IMR-90 (cell line): ENCODE measurements around the gene ASB7. TPM values are rescaled to one million over a fixed set of nuclear protein-coding genes. Genes with fewer than 3 reads are reported as not detected.

Source experiments
- ATAC-seq: fragments of 200-7000 bp; cut with Tn5 transposase; 2 replicates; pipeline ENCODE4 v1.9.1; 2020; ENCODE audit warnings: low read depth, mild to moderate bottlenecking, moderate library complexity
- BruUV-seq: library from RNA; stranded (reverse); fragments of 400-500 nt; replicated peaks from 2 replicates; lab custom pipeline; 2021; lab: Mats Ljungman, UMichigan
- CTCF ChIA-PET: fragments of 300-600 bp; formaldehyde crosslinking; extraction: SDS; loops from one replicate; lab custom pipeline; 2021; ENCODE audit warnings: antibody characterized with exemption; lab: Yijun Ruan, JAX
- POLR2A ChIA-PET: fragments of 300-600 bp; sonication (Branson Sonifier 250); formaldehyde crosslinking; loops from one replicate; lab custom pipeline; 2022; ENCODE audit warnings: antibody characterized with exemption; ENCODE audit not compliant: unreplicated experiment; lab: Charles Lee
- DNase-seq: peaks from one replicate; pipeline ENCODE4 v3.0.0; 2013
- H2AFZ ChIP-seq: replicated peaks from 2 replicates; pipeline ENCODE3; 2013; ENCODE audit warnings: low read length, mild to moderate bottlenecking; ENCODE audit not compliant: poor library complexity
- H2AK5ac ChIP-seq: 2 replicates; pipeline ENCODE4 v1.6.1; 2013; ENCODE audit warnings: low read depth, low read length, inconsistent platforms
- H2AK9ac ChIP-seq: replicated peaks from 2 replicates; pipeline ENCODE3; 2013; ENCODE audit warnings: mild to moderate bottlenecking, low read depth, low read length, moderate library complexity; ENCODE audit not compliant: poor library complexity
- H2BK120ac ChIP-seq: 2 replicates; pipeline ENCODE4 v1.6.1; 2013; ENCODE audit warnings: low read depth, low read length, inconsistent platforms
- H2BK15ac ChIP-seq: 3 replicates; pipeline ENCODE4 v1.6.1; 2013; ENCODE audit warnings: low read depth, low read length, inconsistent platforms
- H2BK20ac ChIP-seq: 2 replicates; pipeline ENCODE4 v1.6.1; 2013; ENCODE audit warnings: low read depth, mild to moderate bottlenecking, inconsistent platforms, low read length, moderate library complexity
- H2BK5ac ChIP-seq: 2 replicates; pipeline ENCODE4 v1.6.1; 2013; ENCODE audit warnings: mild to moderate bottlenecking, low read depth, low read length, inconsistent platforms; ENCODE audit not compliant: poor library complexity, severe bottlenecking
- H3K14ac ChIP-seq: replicated peaks from 2 replicates; pipeline ENCODE4 v1.6.1; 2013; ENCODE audit warnings: low read depth, low read length, inconsistent platforms
- H3K18ac ChIP-seq: 2 replicates; pipeline ENCODE4 v1.6.1; 2013; ENCODE audit warnings: low read depth, low read length, control low read depth
- H3K23ac ChIP-seq: 2 replicates; pipeline ENCODE4 v1.6.1; 2013; ENCODE audit warnings: low read depth, low read length, inconsistent platforms
- H3K27ac ChIP-seq: 2 replicates; pipeline ENCODE4 v1.5.1; 2013; ENCODE audit warnings: mild to moderate bottlenecking, control low read depth, low read length; ENCODE audit not compliant: insufficient read depth
- H3K27me3 ChIP-seq: 2 replicates; pipeline ENCODE4 v1.6.1; 2013; ENCODE audit warnings: low read length; ENCODE audit not compliant: control insufficient read depth, insufficient read depth
- H3K36me3 ChIP-seq: 2 replicates; pipeline ENCODE4 v1.6.1; 2013; ENCODE audit warnings: low read length, mixed read lengths; ENCODE audit not compliant: control insufficient read depth, insufficient read depth
- H3K4ac ChIP-seq: 2 replicates; pipeline ENCODE4 v1.6.1; 2013; ENCODE audit warnings: low read depth, low read length, inconsistent platforms
- H3K4me1 ChIP-seq: 2 replicates; pipeline ENCODE4 v1.6.1; 2013; ENCODE audit warnings: low read length, mixed read lengths; ENCODE audit not compliant: control insufficient read depth, insufficient read depth
- H3K4me2 ChIP-seq: 2 replicates; pipeline ENCODE4 v1.6.1; 2013; ENCODE audit warnings: low read depth, mild to moderate bottlenecking, control low read depth, low read length, moderate library complexity
- H3K4me3 ChIP-seq: 2 replicates; pipeline ENCODE4 v1.5.1; 2013; ENCODE audit warnings: low read depth, mild to moderate bottlenecking, control low read depth, low read length, moderate library complexity; ENCODE audit not compliant: insufficient read depth
- H3K56ac ChIP-seq: 2 replicates; pipeline ENCODE4 v1.6.1; 2013; ENCODE audit warnings: low read length, inconsistent platforms; ENCODE audit not compliant: insufficient read depth; ENCODE audit errors: extremely low read depth
- H3K79me1 ChIP-seq, 2 experiments: 2 replicates each; pipeline ENCODE4 v1.6.1; 2013; ENCODE audit warnings: low read length in 2 of 2, inconsistent platforms in 1 of 2, low read depth in 1 of 2
- H3K9ac ChIP-seq: 2 replicates; pipeline ENCODE4 v1.6.1; 2013; ENCODE audit warnings: low read depth, low read length, control low read depth
- H3K9me1 ChIP-seq: 2 replicates; pipeline ENCODE4 v1.6.1; 2013; ENCODE audit warnings: low read length, inconsistent platforms; ENCODE audit not compliant: insufficient read depth
- H3K9me3 ChIP-seq: 2 replicates; pipeline ENCODE4 v1.6.1; 2013; ENCODE audit warnings: low read length; ENCODE audit not compliant: control insufficient read depth, insufficient read depth
- H4K20me1 ChIP-seq: 2 replicates; pipeline ENCODE4 v1.6.1; 2013; ENCODE audit warnings: low read length, inconsistent platforms; ENCODE audit not compliant: insufficient read depth
- H4K5ac ChIP-seq: 2 replicates; pipeline ENCODE4 v1.6.1; 2013; ENCODE audit warnings: mild to moderate bottlenecking, low read depth, low read length, control low read depth
- H4K8ac ChIP-seq, 2 experiments: 2 replicates each; pipeline ENCODE4 v1.6.1; 2013; ENCODE audit warnings: low read depth in 2 of 2, low read length in 2 of 2, control low read depth in 1 of 2, inconsistent platforms in 1 of 2
- H4K91ac ChIP-seq: 2 replicates; pipeline ENCODE4 v1.6.1; 2013; ENCODE audit warnings: low read depth, low read length, inconsistent platforms; ENCODE audit not compliant: insufficient read depth
- CHD1 ChIP-seq: IDR thresholded peaks from 2 replicates; pipeline ENCODE4 v1.6.1; 2012; ENCODE audit warnings: low read depth, low read length, improper control_type of control experiment
- MAFK ChIP-seq: IDR thresholded peaks from 2 replicates; pipeline ENCODE4 v1.6.1; 2012; ENCODE audit warnings: low read depth, low read length, improper control_type of control experiment
- WGBS, 2 experiments: methylation state at CpG; one replicate each; pipeline versions ENCODE4 v1.1.5 to v1.1.7; 2013; ENCODE audit warnings: missing lambda C conversion rate in 2 of 2; ENCODE audit not compliant: insufficient read length in 1 of 2; ENCODE audit errors: extremely low coverage in 2 of 2; 5-methylcytosine and 5-hydroxymethylcytosine counted together
- dilution Hi-C: fragments of 300-500 bp; cut with HindIII; formaldehyde crosslinking; loops from one replicate; pipeline ENCODE4 v1.14.3; 2018; ENCODE audit warnings: low sequenced_read_pairs; ENCODE audit not compliant: unreplicated experiment
- in situ Hi-C: fragments of 300-500 bp; cut with MboI; formaldehyde crosslinking; loops from 3 replicates; pipeline ENCODE4 v1.14.3; 2019; ENCODE audit warnings: low sequenced_read_pairs, inconsistent platforms, mixed read lengths
- intact Hi-C: fragments of 100-400 bp; cut with micrococcal nuclease; formaldehyde crosslinking; loops from 2 replicates; pipeline ENCODE4 v1.10.0; 2022
- polyA plus RNA-seq, 3 experiments: library from polyadenylated mRNA; depleted of rRNA; stranded (reverse); fragments of >200 nt; gene quantifications; 2 replicates each; pipeline ENCODE4 v1.2.3, GENCODE V29; 2012; ENCODE audit warnings: low replicate concordance in 1 of 3
- total RNA-seq: library from RNA; depleted of rRNA; stranded (reverse); fragments of >200 nt; gene quantifications from 2 replicates; pipeline ENCODE4 v1.2.3, GENCODE V29; 2012

ASB7 gene
- total and polyA plus RNA-seq, 2 of the 4 experiments (the other 2 are of a cell fraction): 7.7 to 16.7 TPM

GRCh38 chr15:100631831-100632230 lies 29.4 kb downstream of the ASB7 start:
- Histone ChIP-seq H3K9me1 (no peaks in the 10 kb centered on the region), H3K36me3 (peaks cover 19% of the 10 kb centered on the region), H3K14ac (no peak overlapping the region), H3K56ac (no peak overlapping the region), H3K4me3 (no peak overlapping the region), H2BK20ac (no peak overlapping the region), H3K27me3 (no peaks in the 10 kb centered on the region), H4K8ac (no peak overlapping the region), H4K5ac (no peak overlapping the region), H2AK9ac (no peak overlapping the region), H3K9me3 (no peaks in the 10 kb centered on the region), H3K4me2 (no peak overlapping the region), H3K27ac (no peak overlapping the region), H3K4me1 (no peaks in the 10 kb centered on the region; the same call in 1 of the 2 replicates), H4K20me1 (0 out of 2 replicates have a peak, but pooled peaks cover 3% of the 10 kb centered on the region), H3K23ac (no peak overlapping the region), H2BK120ac (no peak overlapping the region), H2AK5ac (no peak overlapping the region), H3K4ac (no peak overlapping the region), H4K91ac (no peak overlapping the region), H2BK5ac (no peak overlapping the region), H3K79me1 (peaks cover 16 to 48% of the 10 kb centered on the region in 2 experiments), H3K9ac (no peak overlapping the region), H3K18ac (no peak overlapping the region), H2AFZ (no peak overlapping the region), H2BK15ac (no peak overlapping the region)
- DNase-seq (no peak), ATAC-seq (no peak)
- WGBS, 2 experiments: 100% methylated on average over 4 of the region's 10 CpGs; no CpG with 5 or more reads in 1 of the 2 experiments
- POLR2A ChIA-PET: no interaction called here
- no TSS peak for BruUV-seq
- in situ Hi-C loops: loop anchor here (10.0 kb wide), 1 partner anchor 633 kb away; no protein-coding TSS in a partner anchor
- intact Hi-C loops: no loop called here
- no peak for TF ChIP-seq CHD1
- TF ChIP-seq MAFK: no peak
- CTCF ChIA-PET: no interaction called here
- dilution Hi-C loops: loop anchor here (25.0 kb wide), 1 partner anchor 380 kb away; no protein-coding TSS in a partner anchor
